DMS153 treated with DMSO at 0.1 percent for 48 hours (cell line): ENCODE data around the gene TSACC.

ENCODE experiments used
- DNase-seq: peaks from one replicate; lab custom pipeline; 2025; ENCODE audit not compliant: unreplicated experiment; lab: John Stamatoyannopoulos, UW

The TSACC gene

GRCh38 chr1:156393095-156393494 lies 54.8 kb downstream of the TSACC start:
- DNase-seq: no peak

- no peak for DNase-seq
These were observed 55.8 kb downstream of the TSACC start for GRCh38 chr1:156394082-156394481.

GRCh38 chr1:156394835-156395461 lies 56.6 kb downstream of the TSACC start:
- DNase-seq: peak; percentile 11
